Eye (tissue), 1 donor: ENCODE data around the gene SLC41A1.

Experiments used
- DNase-seq: peaks from one replicate; pipeline ENCODE4 v3.0.0-alpha.2; 2015

Gene SLC41A1

GRCh38 chr1:205786601-205787000 lies 26.4 kb downstream of the SLC41A1 start:
- DNase-seq: no peak

- no peak for DNase-seq
These were observed 27.6 kb downstream of the SLC41A1 start for GRCh38 chr1:205785446-205785845.

DNA sequence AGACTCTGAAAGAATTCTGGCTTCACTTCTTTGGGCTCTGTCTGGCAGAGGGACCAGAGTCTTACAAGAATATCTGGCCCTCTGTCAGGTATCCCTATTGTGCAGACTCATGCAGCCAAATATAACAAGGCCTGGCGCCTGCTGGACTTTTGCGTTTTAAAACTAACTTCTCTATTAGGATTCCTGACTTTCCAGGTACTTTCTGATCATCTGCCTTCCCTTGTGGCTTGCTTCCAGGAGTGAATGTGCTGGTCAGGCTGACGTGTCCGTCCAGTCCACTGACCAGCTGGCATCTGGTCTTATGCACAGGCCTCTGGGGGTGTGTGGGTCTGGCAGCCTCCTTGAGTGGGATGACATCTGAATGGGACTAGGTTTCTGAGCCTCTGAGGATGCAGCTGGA lies 29.1 kb downstream of the SLC41A1 start:
- DNase-seq: peak; percentile 33

- no peak for DNase-seq
These were observed 29.6 kb downstream of the SLC41A1 start for GRCh38 chr1:205783433-205783795.

DNA sequence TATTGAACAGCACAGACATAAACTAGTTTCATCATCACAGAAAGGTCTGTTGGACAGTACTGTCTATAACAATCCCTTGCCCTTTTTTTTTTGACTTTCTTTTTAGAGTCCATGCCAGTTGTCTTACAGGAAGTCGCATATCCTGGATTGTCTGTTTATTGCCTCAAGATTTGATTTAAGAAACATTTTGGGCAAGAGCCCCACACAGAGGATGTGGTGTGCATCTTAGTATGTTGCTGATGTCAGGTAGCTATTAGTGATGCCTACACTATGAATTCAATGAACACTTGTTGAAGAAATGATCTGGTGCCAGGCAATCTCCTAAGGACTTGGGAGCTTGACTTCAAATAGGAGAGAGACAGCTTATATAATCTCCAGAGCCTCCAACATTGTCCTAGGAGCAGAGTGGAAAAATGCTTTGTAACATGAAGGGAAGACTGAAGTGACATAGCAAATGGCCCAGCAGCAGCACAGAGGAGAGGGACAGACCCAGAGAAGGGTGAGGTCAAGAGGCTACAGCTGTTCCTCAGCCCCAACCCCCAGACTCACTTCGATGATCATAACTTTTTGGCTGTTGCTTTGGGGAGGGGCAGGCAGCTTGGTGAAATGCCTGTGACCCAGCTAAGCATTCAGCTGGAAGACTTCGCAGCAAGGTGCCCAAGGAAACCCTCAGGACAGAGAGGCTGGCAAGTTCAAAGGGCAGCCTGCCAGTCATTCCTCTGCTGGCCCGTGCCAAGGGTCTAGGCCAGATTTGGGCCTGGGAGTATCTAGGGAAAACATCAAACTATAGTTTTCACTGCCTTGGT lies 30.2 kb downstream of the SLC41A1 start:
- peak; percentile 33 for DNase-seq

DNA sequence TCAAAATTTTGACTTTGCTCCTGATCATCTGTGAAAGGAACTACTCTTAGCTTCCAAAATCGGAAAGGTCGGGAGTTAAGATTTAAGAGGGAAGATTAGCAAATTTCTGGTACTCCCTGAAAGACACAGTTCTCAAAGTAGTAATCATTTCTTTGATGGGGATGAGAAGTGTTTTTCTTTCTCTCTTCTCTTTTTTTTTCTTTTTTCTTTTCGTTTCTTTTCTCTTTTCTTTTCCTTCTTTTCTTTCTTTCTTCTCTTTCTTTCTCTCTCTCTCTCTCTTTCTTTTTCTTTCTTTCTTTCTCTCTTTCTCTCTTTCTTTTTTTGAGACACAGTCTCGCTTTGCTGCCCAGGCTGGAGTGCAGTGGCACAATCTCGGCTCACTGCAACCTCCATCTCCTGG lies 32.7 kb downstream of the SLC41A1 start:
- DNase-seq: no peak

GRCh38 chr1:205777994-205778393 lies 35.0 kb downstream of the SLC41A1 start:
- DNase-seq: no peak

- no peak for DNase-seq
These were observed 37.3 kb downstream of the SLC41A1 start for GRCh38 chr1:205775717-205776056.

DNA sequence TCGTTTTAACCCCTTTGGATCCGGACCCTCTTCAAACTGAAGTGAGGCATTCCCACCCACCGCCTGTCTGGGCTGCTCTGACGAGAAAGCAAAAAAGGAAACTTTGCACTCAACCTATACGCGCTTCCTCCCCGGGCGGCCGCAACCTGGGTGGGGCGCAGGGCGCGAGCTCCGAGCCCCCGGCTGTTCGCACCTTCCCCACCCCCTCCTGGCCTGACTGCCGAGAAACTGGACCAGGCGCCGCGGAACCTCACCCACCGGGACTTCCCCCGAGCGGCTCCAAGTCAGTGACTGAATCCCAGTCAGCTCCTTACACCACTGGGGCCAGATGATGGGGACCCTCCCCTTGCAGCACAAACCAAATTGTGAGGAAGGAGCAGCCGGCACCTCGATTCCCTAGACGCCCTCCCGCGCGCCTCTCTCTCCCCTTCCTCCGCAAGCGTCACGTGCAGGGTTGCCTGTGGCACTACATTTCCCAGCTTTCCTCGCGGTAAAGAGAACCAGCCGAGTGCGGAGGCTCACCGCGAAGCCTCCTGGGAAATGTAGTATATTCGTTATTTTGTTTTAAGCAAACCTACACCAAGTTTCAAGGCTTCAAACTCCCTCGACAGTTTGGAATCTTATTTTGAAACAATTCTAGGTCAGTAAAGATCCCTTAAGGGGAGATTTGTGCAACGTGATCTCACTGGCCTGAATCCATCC lies 37.8 kb downstream of the SLC41A1 start, which contains the start of gene RAB29:
RAB29 (minus strand) TSS at position 468 of the 702 bp plus-strand sequence. CDS start 526 bp downstream, outside the sequence.
- peak; percentile 92 for DNase-seq

DNA sequence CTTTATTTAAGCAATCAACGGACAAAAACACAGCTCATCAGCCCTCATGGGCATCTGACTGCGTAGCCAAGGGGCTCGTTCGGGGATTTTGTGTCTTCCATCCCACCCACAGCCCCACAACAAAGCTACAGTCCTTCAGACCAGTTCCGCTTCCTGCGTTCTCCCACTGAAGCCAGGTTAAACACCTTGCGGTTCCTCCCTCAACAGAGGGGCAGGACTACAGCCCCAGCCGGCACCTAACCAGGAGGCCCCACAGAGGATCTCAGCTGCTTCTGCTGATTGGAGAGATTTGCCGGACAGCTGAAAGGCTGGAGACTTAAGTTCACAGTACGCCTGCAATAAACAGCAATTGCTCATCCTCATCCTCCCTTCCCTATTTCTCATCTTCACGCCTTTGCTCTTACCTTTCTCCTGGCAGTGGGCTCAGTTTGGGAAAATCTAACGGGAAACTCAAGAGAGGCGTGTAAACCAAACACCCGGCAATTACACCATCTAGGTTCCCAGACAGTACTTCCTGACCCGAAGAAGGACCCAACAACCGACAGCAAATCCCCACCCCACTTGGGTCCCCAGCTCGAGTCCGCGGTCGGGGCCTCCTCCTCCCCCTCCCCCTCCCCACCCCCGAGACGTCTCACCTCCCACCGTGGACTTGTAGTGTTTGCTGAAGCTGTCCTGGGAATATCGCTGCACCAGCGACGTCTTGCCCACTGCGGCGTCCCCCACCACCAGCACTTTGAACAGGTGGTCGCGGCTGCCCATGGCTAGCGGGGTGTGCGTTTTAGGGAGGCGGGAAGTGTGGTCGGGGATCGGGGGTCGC lies 38.6 kb downstream of the SLC41A1 start:
- DNase-seq: no peak

GRCh38 chr1:205772607-205773032 lies 40.4 kb downstream of the SLC41A1 start:
- DNase-seq: no peak

GRCh38 chr1:205770618-205771017 lies 42.4 kb downstream of the SLC41A1 start:
- DNase-seq: no peak

DNA sequence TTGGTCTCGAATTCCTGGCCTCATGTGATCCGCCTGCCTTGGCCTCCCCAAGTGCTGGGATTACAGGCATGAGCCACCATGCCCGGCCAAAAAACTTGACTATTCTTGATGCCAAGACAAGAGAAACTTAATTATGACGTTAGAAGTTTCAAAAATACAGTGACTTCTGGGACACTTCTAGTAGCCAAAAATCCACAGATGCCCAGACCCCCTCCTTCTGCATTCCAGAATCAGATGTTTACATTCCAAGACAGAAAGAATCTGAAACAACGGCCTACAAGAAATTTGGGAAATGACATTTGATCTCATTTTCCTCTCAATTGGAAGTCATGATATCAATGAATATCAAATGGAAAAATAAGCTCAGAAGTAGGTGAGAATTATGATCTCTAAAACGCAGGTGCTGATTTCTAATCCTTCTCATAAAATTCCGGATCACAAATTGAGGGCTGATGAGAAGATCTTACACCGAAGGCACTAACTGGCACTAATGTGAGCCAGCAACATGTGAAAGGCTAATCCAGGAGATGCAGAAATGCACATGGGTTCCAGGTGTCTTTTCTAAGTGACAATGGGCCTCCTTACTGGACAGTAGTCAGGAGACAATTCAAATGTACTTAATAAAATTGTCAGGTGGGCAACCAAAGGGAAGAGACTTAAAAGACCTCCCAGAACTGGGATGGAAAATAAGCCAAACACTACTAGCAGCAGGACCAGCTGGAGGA lies 43.2 kb downstream of the SLC41A1 start:
- DNase-seq: no peak

GRCh38 chr1:205767248-205767647 lies 45.8 kb downstream of the SLC41A1 start:
- no peak for DNase-seq

DNA sequence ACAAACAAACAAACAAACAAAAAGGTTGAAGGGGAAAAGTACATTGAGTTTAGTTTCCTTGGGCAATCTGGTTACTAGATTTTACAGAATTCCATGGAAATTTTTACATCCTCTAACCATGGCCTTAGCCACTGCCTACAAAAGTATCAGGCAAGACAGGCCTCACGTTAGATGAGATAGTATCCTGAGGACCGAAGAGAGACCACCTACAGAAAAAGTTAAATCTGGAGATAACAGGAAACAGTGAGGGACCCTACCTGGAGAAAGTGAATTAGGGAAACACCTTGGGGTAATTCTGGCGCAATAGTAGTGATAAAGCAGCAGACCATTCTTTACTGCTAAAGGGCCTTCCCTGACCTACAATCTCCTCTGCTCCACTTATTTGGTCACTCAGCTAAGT lies 46.4 kb downstream of the SLC41A1 start:
- no peak for DNase-seq

- no peak for DNase-seq
These were observed 47.0 kb downstream of the SLC41A1 start for GRCh38 chr1:205766038-205766437.

GRCh38 chr1:205764578-205764977 lies 48.4 kb downstream of the SLC41A1 start:
- no peak for DNase-seq

DNA sequence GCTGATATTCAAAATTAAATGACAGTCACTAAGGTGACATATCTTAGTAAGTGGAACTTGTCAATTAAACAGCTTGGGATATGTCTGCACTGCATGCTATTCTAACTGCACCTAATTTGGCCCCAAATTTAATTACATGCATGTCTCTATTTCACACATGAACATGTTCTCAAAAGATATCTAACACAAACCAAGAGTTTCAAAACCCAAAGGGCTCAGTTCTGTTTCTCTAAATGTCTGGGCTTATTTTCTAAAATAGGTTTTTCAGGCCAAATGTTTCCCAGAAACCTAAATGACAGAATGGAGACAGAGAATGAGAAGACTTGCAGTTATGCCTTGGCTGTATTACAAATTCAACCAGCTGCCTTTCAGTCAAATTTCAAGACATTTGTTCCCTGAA lies 49.0 kb downstream of the SLC41A1 start:
- DNase-seq: no peak

- no peak for DNase-seq
These were observed 52.4 kb downstream of the SLC41A1 start for GRCh38 chr1:205760606-205761005.

DNA sequence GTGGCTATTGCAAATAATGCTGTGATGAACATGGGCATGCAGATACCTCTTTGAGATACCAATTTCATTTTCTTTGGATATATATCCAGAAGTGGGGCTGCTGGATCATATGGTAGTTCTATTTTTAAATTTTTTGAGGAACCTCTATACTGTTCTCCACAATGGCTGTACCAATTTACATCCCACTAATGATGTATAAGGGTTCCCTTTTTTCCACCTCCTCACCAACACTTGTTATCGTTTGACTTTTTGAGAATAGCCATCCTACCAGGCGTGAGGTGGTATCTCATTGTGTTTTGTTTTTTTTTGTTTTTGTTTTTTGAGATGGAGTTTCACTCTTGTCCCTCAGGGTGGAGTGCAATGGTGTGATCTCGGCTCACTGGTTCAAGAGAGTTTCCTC lies 56.4 kb downstream of the SLC41A1 start:
- no peak for DNase-seq

DNA sequence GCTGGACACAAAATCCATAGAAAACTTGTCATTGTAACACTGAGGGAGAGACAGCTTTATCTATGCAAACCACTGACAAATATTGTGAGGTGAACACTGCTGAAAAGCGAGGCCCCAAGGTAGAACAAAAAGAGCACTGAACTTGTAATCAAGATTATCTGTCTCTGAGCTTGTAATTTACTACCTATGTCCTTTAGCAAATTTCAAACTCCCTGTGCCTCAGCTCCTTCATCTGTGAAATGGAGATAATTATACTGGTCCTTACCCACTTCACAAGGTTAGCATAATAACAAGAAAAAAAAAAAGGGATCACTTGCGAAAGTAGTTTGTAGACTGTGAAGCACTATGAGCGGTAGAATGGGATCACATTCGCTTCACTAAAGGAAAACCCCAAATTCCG lies 58.1 kb downstream of the SLC41A1 start:
- no peak for DNase-seq

GRCh38 chr1:205751036-205751651 lies 61.9 kb downstream of the SLC41A1 start:
- no peak for DNase-seq
